SK-N-SH treated with all-trans-retinoic acid at 6 μM for 48 hours (cell line): Measurements from ENCODE around the gene RBM39.

Source experiments
- BACH2 ChIP-seq: fragments of 250-450 bp; sonication (Bioruptor Pico); IDR thresholded peaks from 2 replicates; pipeline ENCODE4 v1.9.0; 2021; ENCODE audit warnings: mild to moderate bottlenecking, borderline replicate concordance
- CREB5 ChIP-seq: fragments of 250-450 bp; sonication (Bioruptor Pico); IDR thresholded peaks from 2 replicates; pipeline ENCODE4 v1.5.1; 2020; ENCODE audit warnings: low read depth, mild to moderate bottlenecking, moderate library complexity
- PPARA ChIP-seq: fragments of 250-450 bp; sonication (Bioruptor Pico); IDR thresholded peaks from 2 replicates; pipeline ENCODE4 v1.5.0; 2020; ENCODE audit warnings: mild to moderate bottlenecking, borderline replicate concordance
- ZFP3 ChIP-seq: fragments of 250-450 bp; sonication (Bioruptor Pico); IDR thresholded peaks from 2 replicates; pipeline ENCODE4 v1.5.0; 2020; ENCODE audit warnings: mild to moderate bottlenecking, moderate library complexity

GRCh38 chr20:35653893-35654292, 88.2 kb downstream of the RBM39 start:
- TF ChIP-seq PPARA (CRISPR knock-in tag) (no peak), ZFP3 (CRISPR knock-in tag) (no peak), BACH2 (CRISPR knock-in tag) (no peak), CREB5 (no peak)
